Measurements from ENCODE around the gene MLXIPL. TPM values are rescaled to one million over a fixed set of nuclear protein-coding genes. Genes with fewer than 3 reads are reported as not detected.

Gene MLXIPL
- total and polyA plus RNA-seq, 2 of the 8 experiments (the other 6 are each of a cell fraction or from before 2014, with no cell fraction given), result 9.4 to 10.6 TPM

DNA sequence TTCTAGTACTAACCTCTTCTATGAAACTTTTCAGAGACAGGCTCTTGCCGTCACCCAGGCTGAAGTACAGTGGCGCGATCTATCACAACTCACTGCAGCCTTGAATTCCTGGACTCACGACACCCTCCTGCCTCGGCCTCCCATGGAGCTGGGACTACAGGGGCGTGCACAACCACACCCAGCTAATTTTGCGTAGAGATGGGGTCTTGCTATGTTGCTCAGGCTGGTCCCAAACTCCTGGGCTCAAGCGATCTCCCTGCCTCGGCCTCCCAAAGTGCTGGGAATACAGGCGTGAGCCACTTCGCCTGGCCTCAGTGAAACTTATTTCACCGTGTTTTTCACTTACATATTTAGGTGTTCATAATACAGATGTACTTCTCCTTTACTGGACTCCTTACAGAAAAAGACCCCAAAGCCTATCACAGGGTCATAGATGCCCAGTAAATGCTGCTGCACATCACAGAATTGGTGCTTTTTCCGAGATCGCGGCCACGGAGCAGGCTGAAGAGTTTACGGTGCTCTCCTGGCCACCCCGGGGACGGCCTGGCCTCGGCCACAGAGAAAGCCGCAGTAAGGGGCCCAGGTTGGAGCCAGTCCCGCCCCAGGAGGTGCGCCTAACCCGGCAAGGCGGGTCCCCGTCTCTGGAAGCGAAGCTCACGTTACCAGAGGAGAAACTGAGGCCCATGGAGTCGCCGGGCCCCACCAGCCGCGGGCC lies 46.5 kb downstream of the MLXIPL start (continued):
- TF ChIP-seq, protein P1, sequence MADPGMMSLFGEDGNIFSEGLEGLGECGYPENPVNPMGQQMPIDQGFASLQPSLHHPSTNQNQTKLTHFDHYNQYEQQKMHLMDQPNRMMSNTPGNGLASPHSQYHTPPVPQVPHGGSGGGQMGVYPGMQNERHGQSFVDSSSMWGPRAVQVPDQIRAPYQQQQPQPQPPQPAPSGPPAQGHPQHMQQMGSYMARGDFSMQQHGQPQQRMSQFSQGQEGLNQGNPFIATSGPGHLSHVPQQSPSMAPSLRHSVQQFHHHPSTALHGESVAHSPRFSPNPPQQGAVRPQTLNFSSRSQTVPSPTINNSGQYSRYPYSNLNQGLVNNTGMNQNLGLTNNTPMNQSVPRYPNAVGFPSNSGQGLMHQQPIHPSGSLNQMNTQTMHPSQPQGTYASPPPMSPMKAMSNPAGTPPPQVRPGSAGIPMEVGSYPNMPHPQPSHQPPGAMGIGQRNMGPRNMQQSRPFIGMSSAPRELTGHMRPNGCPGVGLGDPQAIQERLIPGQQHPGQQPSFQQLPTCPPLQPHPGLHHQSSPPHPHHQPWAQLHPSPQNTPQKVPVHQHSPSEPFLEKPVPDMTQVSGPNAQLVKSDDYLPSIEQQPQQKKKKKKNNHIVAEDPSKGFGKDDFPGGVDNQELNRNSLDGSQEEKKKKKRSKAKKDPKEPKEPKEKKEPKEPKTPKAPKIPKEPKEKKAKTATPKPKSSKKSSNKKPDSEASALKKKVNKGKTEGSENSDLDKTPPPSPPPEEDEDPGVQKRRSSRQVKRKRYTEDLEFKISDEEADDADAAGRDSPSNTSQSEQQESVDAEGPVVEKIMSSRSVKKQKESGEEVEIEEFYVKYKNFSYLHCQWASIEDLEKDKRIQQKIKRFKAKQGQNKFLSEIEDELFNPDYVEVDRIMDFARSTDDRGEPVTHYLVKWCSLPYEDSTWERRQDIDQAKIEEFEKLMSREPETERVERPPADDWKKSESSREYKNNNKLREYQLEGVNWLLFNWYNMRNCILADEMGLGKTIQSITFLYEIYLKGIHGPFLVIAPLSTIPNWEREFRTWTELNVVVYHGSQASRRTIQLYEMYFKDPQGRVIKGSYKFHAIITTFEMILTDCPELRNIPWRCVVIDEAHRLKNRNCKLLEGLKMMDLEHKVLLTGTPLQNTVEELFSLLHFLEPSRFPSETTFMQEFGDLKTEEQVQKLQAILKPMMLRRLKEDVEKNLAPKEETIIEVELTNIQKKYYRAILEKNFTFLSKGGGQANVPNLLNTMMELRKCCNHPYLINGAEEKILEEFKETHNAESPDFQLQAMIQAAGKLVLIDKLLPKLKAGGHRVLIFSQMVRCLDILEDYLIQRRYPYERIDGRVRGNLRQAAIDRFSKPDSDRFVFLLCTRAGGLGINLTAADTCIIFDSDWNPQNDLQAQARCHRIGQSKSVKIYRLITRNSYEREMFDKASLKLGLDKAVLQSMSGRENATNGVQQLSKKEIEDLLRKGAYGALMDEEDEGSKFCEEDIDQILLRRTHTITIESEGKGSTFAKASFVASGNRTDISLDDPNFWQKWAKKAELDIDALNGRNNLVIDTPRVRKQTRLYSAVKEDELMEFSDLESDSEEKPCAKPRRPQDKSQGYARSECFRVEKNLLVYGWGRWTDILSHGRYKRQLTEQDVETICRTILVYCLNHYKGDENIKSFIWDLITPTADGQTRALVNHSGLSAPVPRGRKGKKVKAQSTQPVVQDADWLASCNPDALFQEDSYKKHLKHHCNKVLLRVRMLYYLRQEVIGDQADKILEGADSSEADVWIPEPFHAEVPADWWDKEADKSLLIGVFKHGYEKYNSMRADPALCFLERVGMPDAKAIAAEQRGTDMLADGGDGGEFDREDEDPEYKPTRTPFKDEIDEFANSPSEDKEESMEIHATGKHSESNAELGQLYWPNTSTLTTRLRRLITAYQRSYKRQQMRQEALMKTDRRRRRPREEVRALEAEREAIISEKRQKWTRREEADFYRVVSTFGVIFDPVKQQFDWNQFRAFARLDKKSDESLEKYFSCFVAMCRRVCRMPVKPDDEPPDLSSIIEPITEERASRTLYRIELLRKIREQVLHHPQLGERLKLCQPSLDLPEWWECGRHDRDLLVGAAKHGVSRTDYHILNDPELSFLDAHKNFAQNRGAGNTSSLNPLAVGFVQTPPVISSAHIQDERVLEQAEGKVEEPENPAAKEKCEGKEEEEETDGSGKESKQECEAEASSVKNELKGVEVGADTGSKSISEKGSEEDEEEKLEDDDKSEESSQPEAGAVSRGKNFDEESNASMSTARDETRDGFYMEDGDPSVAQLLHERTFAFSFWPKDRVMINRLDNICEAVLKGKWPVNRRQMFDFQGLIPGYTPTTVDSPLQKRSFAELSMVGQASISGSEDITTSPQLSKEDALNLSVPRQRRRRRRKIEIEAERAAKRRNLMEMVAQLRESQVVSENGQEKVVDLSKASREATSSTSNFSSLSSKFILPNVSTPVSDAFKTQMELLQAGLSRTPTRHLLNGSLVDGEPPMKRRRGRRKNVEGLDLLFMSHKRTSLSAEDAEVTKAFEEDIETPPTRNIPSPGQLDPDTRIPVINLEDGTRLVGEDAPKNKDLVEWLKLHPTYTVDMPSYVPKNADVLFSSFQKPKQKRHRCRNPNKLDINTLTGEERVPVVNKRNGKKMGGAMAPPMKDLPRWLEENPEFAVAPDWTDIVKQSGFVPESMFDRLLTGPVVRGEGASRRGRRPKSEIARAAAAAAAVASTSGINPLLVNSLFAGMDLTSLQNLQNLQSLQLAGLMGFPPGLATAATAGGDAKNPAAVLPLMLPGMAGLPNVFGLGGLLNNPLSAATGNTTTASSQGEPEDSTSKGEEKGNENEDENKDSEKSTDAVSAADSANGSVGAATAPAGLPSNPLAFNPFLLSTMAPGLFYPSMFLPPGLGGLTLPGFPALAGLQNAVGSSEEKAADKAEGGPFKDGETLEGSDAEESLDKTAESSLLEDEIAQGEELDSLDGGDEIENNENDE (IDR thresholded peaks at IDR 0.05; ENCODE audit: insufficient replicate concordance, low read length), result no peak
- TF ChIP-seq ZNF274 (IDR thresholded peaks at IDR 0.05; ENCODE audit: borderline replicate concordance, extremely low read depth, low read length), result no peak
- no peak for TF ChIP-seq KDM1A (IDR thresholded peaks at IDR 0.05; ENCODE audit: borderline replicate concordance, low read length)
